Sigmoid colon (tissue), 7 donors: ENCODE results near the gene ZCCHC14. TPM values are rescaled to one million over a fixed set of nuclear protein-coding genes. Genes with fewer than 3 reads are reported as not detected.

ENCODE experiments used
- DNase-seq: peaks from one replicate; pipeline ENCODE4 v3.0.0-alpha.2; 2019
- H3K27ac ChIP-seq, 4 donors: fragments of 200-600 bp; sonication (generic); one replicate each; pipeline ENCODE4 v1.5.1; 2016 to 2019; ENCODE audit warnings: mild to moderate bottlenecking in 1 of 4
- H3K27me3 ChIP-seq, 3 donors: fragments of 200-600 bp; sonication (generic); one replicate each; pipeline ENCODE4 v1.5.1; 2019; ENCODE audit warnings: mild to moderate bottlenecking in 1 of 3
- H3K36me3 ChIP-seq, 4 donors: fragments of 200-600 bp; sonication (generic); one replicate each; pipeline ENCODE4 v1.5.1; 2016 to 2019
- H3K4me1 ChIP-seq, 4 donors: fragments of 200-600 bp; sonication (generic); one replicate each; pipeline ENCODE4 v1.5.1; 2017 to 2019
- H3K4me3 ChIP-seq, 4 donors: fragments of 200-600 bp; sonication (generic); one replicate each; pipeline ENCODE4 v1.5.1; 2017 to 2019; ENCODE audit warnings: mild to moderate bottlenecking in 2 of 4, moderate library complexity in 1 of 4
- H3K9me3 ChIP-seq, 4 donors: fragments of 200-600 bp in 3 of 4; sonication (generic) in 3 of 4; one replicate each; pipeline versions ENCODE4 v1.5.1 to v1.6.1; 2013 to 2019
- EP300 ChIP-seq, 4 donors: sonication (generic); formaldehyde crosslinking; IDR thresholded peaks; one replicate each; pipeline ENCODE4 v1.6.1; 2017; ENCODE audit warnings: antibody characterized with exemption in 4 of 4
- POLR2A ChIP-seq, 2 donors: fragments of 450-650 bp; IDR thresholded peaks; one replicate each; pipeline ENCODE4 v1.6.1; 2016; ENCODE audit warnings: antibody characterized with exemption in 2 of 2, mild to moderate bottlenecking in 2 of 2, moderate library complexity in 2 of 2
- POLR2AphosphoS5 ChIP-seq, 4 donors: sonication (generic); formaldehyde crosslinking; IDR thresholded peaks; one replicate each; pipeline ENCODE4 v1.6.1; 2017; ENCODE audit warnings: antibody characterized with exemption in 4 of 4
- WGBS, 2 donors: extraction: QIAGEN DNeasy Blood & Tissue Kit; methylation state at CpG; one replicate each; pipeline ENCODE4 v1.1.7; 2013; 5-methylcytosine and 5-hydroxymethylcytosine counted together
- intact Hi-C: fragments of 100-400 bp; cut with DNase I; formaldehyde crosslinking; loops from one replicate; pipeline ENCODE4 v1.15.1; 2023
- polyA plus RNA-seq, 3 donors: library from polyadenylated mRNA; stranded (reverse); fragments of 200-250 nt; gene quantifications; one replicate each; pipeline ENCODE4 v1.2.3, GENCODE V29; 2013
- total RNA-seq, 4 donors: library from RNA; depleted of rRNA; stranded (reverse); fragments of >200 nt; gene quantifications; one replicate each; pipeline ENCODE4 v1.1.0, GENCODE V29; 2016
- TF ChIP-seq, protein P1 (sequence below), 4 experiments: fragments of 450-650 bp in 3 of 4; fragments of 200-600 bp in 1 of 4; IDR thresholded peaks; one replicate each; pipeline ENCODE4 v1.5.1; 2016 to 2019; ENCODE audit warnings: antibody characterized with exemption in 4 of 4, mild to moderate bottlenecking in 3 of 4, moderate library complexity in 2 of 4
- donor health status: healthy with polysubstance abuse.
- donor health status: Bipolar disorder and iron deficiency.
- donor health status: healthy.

The ZCCHC14 gene
- total and polyA plus RNA-seq, 7 donors, result 6.0 to 23.8 (median 11.8) TPM

GRCh38 chr16:87463722-87464690, 28.8 kb downstream of the ZCCHC14 start:
- Histone ChIP-seq H3K9me3 (no peaks in the 10 kb centered on the region), H3K36me3 (peaks cover 0 to 10% (median 2%) of the 10 kb centered on the region in 4 donors), H3K4me3 (peak overlapping the region in 2 of 4 donors; percentile 2 to 9), H3K27me3 (no peaks in the 10 kb centered on the region), H3K27ac (peak overlapping the region; percentile 87 to 98 (median 90)), H3K4me1 (peaks cover 0 to 68% (median 53%) of the 10 kb centered on the region in 4 donors)
- TF ChIP-seq POLR2A (IDR thresholded peaks at IDR 0.05), result no peak
- TF ChIP-seq, protein P1, sequence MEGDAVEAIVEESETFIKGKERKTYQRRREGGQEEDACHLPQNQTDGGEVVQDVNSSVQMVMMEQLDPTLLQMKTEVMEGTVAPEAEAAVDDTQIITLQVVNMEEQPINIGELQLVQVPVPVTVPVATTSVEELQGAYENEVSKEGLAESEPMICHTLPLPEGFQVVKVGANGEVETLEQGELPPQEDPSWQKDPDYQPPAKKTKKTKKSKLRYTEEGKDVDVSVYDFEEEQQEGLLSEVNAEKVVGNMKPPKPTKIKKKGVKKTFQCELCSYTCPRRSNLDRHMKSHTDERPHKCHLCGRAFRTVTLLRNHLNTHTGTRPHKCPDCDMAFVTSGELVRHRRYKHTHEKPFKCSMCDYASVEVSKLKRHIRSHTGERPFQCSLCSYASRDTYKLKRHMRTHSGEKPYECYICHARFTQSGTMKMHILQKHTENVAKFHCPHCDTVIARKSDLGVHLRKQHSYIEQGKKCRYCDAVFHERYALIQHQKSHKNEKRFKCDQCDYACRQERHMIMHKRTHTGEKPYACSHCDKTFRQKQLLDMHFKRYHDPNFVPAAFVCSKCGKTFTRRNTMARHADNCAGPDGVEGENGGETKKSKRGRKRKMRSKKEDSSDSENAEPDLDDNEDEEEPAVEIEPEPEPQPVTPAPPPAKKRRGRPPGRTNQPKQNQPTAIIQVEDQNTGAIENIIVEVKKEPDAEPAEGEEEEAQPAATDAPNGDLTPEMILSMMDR (IDR thresholded peaks at IDR 0.05), result no peak
- TF ChIP-seq EP300 (IDR thresholded peaks at IDR 0.05), result no peak
- no peak for TF ChIP-seq POLR2AphosphoS5 (IDR thresholded peaks at IDR 0.05)
- 53 to 72% methylated on average over 22 of the region's 22 CpGs for WGBS, 2 donors
- intact Hi-C loops, result loop anchor here (2.0 to 5.0 kb wide), 2 partner anchors 29 to 72 kb away; partner anchors contain the start of genes MAP1LC3B and ZCCHC14
- DNase-seq, result no peak

- H3K9me3 ChIP-seq, result no peaks in the 10 kb centered on the region
- H3K36me3 ChIP-seq, result peaks cover 5 to 21% (median 7%) of the 10 kb centered on the region in 4 donors
- H3K27me3 ChIP-seq, result no peaks in the 10 kb centered on the region
- 8 to 35% methylated on average over 11 of the region's 11 CpGs for WGBS, 2 donors
- intact Hi-C loops, result loop anchor here (5.0 kb wide), 1 partner anchor 69 kb away; the partner anchor contains the start of gene MAP1LC3B
- H3K4me3 ChIP-seq, result no peak overlapping the region
- DNase-seq, result peak; percentile 81
- peaks cover 0 to 63% (median 55%) of the 10 kb centered on the region in 4 donors for H3K4me1 ChIP-seq
- TF ChIP-seq, protein P1 (IDR thresholded peaks at IDR 0.05), result peak in 1 of 4 experiments; percentile 28
- TF ChIP-seq POLR2AphosphoS5 (IDR thresholded peaks at IDR 0.05) (no peak), POLR2A (IDR thresholded peaks at IDR 0.05) (no peak), EP300 (IDR thresholded peaks at IDR 0.05) (no peak)
- H3K27ac ChIP-seq, result peak overlapping the region in 3 of 4 donors; percentile 25 to 43 (median 30)
These were observed 31.3 kb downstream of the ZCCHC14 start for GRCh38 chr16:87461466-87461991.

DNA sequence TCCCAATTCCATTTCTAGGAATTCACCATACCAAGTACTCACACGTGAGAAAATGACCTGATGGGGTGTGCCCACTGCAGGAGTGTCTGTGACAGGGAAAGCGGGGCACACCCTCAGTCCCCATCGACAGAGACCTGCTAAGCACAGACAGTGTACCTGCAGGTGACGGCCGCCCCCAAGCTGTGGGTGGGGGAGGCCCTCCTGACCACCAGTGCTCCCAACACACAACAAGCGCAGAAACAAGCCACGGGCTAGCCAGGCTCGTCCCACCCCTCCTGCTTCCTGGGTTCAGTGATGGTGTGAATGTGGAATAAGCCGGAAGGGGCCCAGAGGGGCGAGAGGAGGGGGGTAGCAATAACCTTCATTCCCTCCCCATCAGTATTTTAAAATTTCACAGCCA, 31.9 kb downstream of the ZCCHC14 start:
- peaks cover 5 to 21% (median 7%) of the 10 kb centered on the region in 4 donors for H3K36me3 ChIP-seq
- no peaks in the 10 kb centered on the region for H3K9me3 ChIP-seq
- H3K4me1 ChIP-seq, result peaks cover 0 to 57% (median 49%) of the 10 kb centered on the region in 4 donors
- H3K27me3 ChIP-seq, result no peaks in the 10 kb centered on the region
- 58 to 81% methylated on average over 10 of the region's 10 CpGs for WGBS, 2 donors
- intact Hi-C loops, result loop anchor here (5.0 kb wide), 1 partner anchor 69 kb away; the partner anchor contains the start of gene MAP1LC3B
- DNase-seq, result no peak
- no peak overlapping the region for H3K4me3 ChIP-seq
- H3K27ac ChIP-seq, result peak overlapping the region in 1 of 4 donors; percentile 43
- TF ChIP-seq POLR2A (IDR thresholded peaks at IDR 0.05), result no peak
- TF ChIP-seq, protein P1 (IDR thresholded peaks at IDR 0.05), result no peak
- no peak for TF ChIP-seq POLR2AphosphoS5 (IDR thresholded peaks at IDR 0.05)
- no peak for TF ChIP-seq EP300 (IDR thresholded peaks at IDR 0.05)

- H3K36me3 ChIP-seq, result peaks cover 5 to 28% (median 11%) of the 10 kb centered on the region in 4 donors
- DNase-seq, result no peak
- H3K9me3 ChIP-seq, result no peaks in the 10 kb centered on the region
- no peak overlapping the region for H3K27ac ChIP-seq
- WGBS, 2 donors, result 90 to 92% methylated on average over 9 of the region's 9 CpGs
- H3K4me1 ChIP-seq, result peaks cover 0 to 46% (median 38%) of the 10 kb centered on the region in 4 donors
- intact Hi-C loops, result loop anchor here (5.0 kb wide), 1 partner anchor 68 kb away; the partner anchor contains the start of gene MAP1LC3B
- TF ChIP-seq POLR2A (IDR thresholded peaks at IDR 0.05), result no peak
- TF ChIP-seq POLR2AphosphoS5 (IDR thresholded peaks at IDR 0.05), result no peak
- TF ChIP-seq, protein P1 (IDR thresholded peaks at IDR 0.05), result no peak
- TF ChIP-seq EP300 (IDR thresholded peaks at IDR 0.05), result no peak
- H3K27me3 ChIP-seq, result no peaks in the 10 kb centered on the region
- no peak overlapping the region for H3K4me3 ChIP-seq
These were observed 33.0 kb downstream of the ZCCHC14 start for GRCh38 chr16:87459833-87460232.
